Lower lobe of right lung (tissue), 2 donors: ENCODE measurements around the gene BAAT. TPM values are rescaled to one million over a fixed set of nuclear protein-coding genes. Genes with fewer than 3 reads are reported as not detected.

ENCODE experiments used
- ATAC-seq, 2 donors: fragments of 200-7000 bp; cut with Tn5 transposase; one replicate each; pipeline ENCODE4 v1.9.1; 2020 to 2022; ENCODE audit warnings: mild to moderate bottlenecking in 2 of 2, moderate library complexity in 2 of 2
- DNase-seq: peaks from one replicate; pipeline ENCODE4 v3.0.0-alpha.2; 2020
- H3K27ac ChIP-seq: fragments of 200-600 bp; one replicate; pipeline ENCODE4 v1.8.0; 2022
- H3K27me3 ChIP-seq: fragments of 200-600 bp; one replicate; pipeline ENCODE4 v1.8.0; 2022; ENCODE audit warnings: low read depth
- H3K36me3 ChIP-seq: fragments of 200-600 bp; one replicate; pipeline ENCODE4 v1.8.0; 2022; ENCODE audit warnings: mild to moderate bottlenecking
- H3K4me1 ChIP-seq: fragments of 200-600 bp; one replicate; pipeline ENCODE4 v1.8.0; 2022
- H3K4me3 ChIP-seq: fragments of 200-600 bp; one replicate; pipeline ENCODE4 v1.8.0; 2022; ENCODE audit warnings: mild to moderate bottlenecking
- H3K9me3 ChIP-seq: fragments of 200-600 bp; one replicate; pipeline ENCODE4 v1.8.0; 2022
- CTCF ChIP-seq: fragments of 200-600 bp; IDR thresholded peaks from one replicate; pipeline ENCODE4 v1.8.0; 2022; ENCODE audit warnings: antibody characterized with exemption, mild to moderate bottlenecking
- intact Hi-C: fragments of 100-400 bp; cut with DNase I; formaldehyde crosslinking; loops from one replicate; pipeline ENCODE4 v1.11.0; 2022
- total RNA-seq: library from RNA; stranded (reverse); fragmentation: NEBNext Ultra II Directional; extraction: Animal tissue kit (Norgen Biotek cat#: 25700); gene quantifications from one replicate; pipeline ENCODE4 v1.2.1, GENCODE V29; 2021
- donor health status: DM: no; HTN: yes; CAD: no; lungs with severe emphysema.

Gene BAAT
- total RNA-seq, 1 donor from 2014 or later, result not detected

GRCh38 chr9:101311191-101311590 lies 73.6 kb downstream of the BAAT start:
- intact Hi-C loops, result loop anchor here (10.0 kb wide), 1 partner anchor 186 kb away; no protein-coding TSS in a partner anchor
- Histone ChIP-seq H3K4me1 (no peaks in the 10 kb centered on the region), H3K36me3 (no peaks in the 10 kb centered on the region), H3K9me3 (no peaks in the 10 kb centered on the region), H3K27ac (no peak overlapping the region), H3K4me3 (no peak overlapping the region), H3K27me3 (no peaks in the 10 kb centered on the region)
- no peak for TF ChIP-seq CTCF
- ATAC-seq, result no peak
- no peak for DNase-seq

Other genes with a start within 250 kb of the BAAT start
- 10.9 TPM for gene MRPL50, start 13.6 kb upstream of the BAAT start, total RNA-seq
- gene ZNF189, start 13.8 kb upstream of the BAAT start, total RNA-seq, result 20.7 TPM
- 0.38 TPM for gene ALDOB, start 50.8 kb upstream of the BAAT start, total RNA-seq
- gene RNF20, start 148.8 kb upstream of the BAAT start, total RNA-seq, result 50.7 TPM
- not detected for gene PPP3R2, start 210.0 kb upstream of the BAAT start, total RNA-seq